COR-L47 (cell line): ENCODE results near the gene CDK11B.
"Not testable (repeated sequence)": the region's sequence is repeated elsewhere in the genome, so short reads cannot be mapped to it uniquely, and the experiment has no call there.

Experiments
- DNase-seq: peaks from one replicate; lab custom pipeline; 2025; lab: John Stamatoyannopoulos, UW

Gene CDK11B

DNA sequence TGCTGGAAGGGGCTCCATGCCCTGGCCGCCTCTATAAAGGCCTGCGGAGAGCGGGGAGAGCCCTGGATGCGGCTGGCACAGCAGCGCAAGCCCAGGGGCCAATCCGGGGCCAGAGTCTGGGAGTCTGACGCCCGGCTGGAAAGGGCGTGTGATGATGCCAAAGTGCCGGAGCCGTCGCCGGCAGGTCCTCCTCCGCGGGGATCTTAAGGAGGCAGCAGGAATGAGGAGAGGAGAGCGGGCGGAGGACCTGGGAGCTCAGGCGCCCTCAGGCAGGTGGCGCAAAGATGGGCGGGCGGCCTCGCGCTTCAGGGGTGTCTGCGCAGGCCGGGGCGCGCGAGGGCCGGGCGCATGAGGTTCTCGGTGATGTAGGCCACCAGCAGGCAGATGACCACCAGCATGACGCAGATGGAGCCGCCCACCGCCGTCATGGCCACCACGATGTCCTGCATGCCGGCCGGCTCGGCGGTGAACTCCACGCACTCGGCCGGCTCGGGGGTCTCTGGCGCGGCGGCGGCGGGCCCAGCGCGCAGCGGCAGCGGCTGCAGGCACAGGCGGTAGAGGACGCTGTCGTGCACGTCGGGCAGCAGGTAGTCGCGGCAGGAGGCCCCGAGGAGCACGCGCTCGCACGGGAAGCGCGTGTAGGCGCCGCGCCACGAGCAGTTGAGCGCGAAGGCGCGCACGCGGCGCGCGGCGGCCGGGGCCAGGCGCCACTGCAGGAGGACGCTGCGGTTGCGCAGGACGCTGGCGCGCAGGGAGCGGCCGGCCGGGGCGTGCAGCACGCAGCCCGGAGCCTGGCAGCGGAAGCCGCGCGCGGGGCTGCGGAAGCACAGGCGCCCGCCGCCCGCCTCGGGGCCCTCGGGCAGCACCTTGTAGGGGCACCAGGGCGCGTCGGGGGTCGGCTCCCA lies 59.5 kb downstream of the CDK11B start:
- peak; percentile 49 for DNase-seq

DNA sequence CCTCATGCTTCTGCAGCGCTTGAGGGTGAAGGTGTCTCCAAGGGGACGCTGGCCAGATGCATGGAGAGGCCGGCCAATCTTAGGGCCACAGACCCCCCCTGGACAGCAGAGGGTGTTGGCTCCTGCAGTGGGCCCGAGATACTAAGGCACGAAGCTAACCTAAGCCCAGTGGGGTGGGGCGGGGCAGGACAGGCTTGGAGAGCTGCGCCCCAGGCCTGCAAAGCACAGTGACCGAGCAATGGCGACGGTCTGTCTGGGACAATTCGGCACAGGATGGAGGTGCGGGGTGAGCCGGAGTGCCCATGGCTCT lies 60.1 kb downstream of the CDK11B start:
- DNase-seq = no peak

DNA sequence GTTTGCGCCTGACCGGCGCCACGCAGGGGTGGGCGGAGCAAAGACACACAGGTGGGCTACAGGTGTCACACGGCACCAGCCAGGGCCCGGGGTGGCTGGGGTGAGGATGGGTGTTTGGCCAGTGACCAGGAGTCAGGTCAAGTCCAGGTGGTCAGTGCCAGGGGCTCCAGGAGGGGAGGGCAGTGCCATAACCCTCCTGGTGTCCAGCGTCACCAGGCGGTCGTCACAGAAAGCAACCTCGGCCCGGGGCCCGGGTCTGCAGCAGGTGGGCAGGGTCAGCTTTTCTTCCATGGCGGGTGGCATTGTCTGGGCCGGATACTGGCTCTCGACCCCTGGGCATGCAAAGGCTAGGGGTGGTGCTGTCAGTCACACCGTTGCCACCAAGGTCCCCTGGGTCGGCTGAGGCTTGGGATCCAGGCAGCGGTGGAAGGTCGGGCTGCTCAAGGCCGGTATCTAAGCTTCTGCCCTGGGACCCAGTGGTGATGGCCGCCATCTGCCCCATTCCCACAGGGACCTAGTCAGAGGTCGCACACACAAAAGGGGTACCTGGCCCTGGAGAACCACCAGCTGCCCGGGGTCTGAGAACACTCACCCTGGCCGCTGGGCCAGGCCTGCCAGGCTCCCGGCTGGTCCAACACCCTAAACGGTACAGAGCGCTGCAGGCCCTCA lies 60.6 kb downstream of the CDK11B start:
- no peak for DNase-seq

DNA sequence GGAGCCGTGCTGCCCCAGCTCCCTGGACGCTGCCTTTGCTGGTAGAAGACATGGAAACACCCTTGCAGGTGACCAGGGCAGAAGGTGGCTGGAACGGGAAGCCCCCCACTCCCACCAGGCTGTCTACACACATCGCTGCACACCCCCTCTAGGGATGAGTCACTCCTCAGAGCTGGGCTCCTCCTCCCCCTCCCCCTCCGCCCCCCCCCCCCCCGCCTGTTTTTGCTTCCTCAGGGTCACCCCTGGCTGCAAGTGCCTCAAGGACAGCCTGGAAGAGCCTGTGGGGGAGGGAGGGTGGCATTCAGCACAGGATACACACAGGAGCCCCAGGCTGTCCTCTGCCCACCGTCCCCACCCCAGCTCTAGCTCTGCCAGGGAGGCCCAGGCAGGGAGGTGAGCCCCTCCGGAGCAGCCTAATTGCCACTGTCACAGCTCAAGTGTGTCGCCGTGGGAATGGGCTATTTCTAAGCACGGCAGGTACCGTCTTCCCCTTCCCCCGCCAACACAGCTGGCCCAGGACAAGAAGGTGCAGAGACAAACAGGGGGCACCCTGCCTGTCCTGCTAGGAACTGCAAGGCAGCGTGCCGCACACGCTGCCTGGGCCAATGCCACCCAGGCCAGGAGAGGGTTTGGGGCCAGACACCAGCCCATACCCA lies 61.4 kb downstream of the CDK11B start:
- no peak for DNase-seq

DNA sequence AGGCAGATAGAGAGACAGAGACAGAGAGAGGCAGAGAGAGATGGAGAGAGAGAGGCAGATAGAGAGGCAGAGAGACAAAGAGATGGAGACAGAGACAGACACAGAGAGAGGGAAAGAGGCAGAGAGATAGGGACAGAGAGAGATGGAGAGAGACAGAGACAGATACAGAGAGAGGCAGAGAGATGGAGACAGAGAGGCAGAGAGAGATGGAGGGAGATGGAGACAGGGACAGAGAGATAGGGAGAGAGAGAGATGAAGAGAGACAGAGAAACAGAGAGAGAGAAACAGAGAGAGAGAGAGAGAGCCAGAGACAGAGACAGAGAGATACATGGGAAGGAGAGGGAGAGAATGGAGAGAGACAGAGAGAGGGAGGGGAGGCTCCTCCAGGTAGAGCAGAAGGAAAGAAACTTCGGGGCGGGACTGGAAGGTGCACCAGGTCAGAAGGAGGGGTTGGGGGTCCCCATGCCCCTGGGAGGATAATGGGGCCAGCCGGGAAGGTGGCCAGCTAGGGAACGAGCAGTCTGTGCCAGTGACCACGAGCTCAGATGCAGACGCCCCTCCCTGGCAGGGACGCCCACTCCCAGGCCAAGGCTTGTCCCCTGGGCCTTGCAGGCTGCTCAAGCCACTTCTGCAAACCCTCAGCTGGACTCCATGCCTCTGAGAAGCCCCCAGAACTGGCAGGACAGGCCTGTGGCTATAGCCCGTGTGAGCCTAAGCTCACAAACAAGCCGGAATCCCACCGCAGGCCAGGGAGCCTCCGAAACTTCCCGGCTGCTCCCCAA lies 62.1 kb downstream of the CDK11B start:
- DNase-seq = no peak

DNA sequence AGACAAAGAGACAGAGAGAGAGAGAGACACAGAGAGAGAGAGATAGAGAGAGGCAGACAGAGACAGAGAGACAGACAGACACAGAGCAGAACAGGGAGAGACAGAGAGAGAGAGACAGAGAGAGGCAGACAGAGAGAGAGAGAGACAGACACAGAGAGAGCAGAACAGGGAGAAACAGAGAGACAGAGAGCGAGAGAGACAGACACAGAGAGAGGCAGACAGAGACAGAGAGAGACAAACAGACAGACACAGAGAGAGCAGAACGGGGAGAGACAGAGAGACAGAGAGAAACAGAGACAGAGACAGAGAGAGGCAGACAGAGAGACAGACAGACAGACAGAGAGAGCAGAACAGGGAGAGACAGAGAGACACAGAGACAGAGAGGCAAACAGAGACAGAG lies 63.5 kb downstream of the CDK11B start:
- DNase-seq = not testable (repeated sequence)

DNA sequence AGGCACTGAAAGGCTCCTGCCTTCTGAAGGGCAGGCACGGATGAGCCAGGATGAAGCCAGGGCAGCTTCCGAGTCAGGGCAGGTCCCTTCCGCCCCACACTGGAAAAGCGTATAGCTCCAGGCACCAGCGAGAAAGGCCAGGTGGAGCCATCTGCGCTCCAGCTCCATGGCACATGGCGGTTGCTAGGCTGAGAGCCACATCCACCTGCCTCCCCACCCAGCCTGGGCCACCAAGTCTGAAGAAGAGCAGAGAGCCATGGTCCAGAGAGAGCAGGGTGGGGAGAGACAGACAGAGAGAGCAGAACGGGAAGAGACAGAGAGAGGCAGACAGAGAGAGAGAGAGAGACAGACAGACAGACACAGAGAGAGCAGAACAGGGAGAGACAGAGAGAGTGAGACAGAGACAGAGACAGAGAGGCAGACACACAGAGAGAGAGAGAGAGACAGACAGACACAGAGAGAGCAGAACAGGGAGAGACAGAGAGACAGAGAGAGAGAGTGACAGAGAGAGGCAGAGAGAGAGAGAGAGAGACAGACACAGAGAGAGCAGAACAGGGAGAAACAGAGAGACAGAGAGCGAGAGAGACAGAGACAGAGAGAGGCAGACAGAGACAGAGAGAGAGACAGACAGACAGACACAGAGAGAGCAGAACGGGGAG lies 64.1 kb downstream of the CDK11B start:
- DNase-seq = no peak

DNA sequence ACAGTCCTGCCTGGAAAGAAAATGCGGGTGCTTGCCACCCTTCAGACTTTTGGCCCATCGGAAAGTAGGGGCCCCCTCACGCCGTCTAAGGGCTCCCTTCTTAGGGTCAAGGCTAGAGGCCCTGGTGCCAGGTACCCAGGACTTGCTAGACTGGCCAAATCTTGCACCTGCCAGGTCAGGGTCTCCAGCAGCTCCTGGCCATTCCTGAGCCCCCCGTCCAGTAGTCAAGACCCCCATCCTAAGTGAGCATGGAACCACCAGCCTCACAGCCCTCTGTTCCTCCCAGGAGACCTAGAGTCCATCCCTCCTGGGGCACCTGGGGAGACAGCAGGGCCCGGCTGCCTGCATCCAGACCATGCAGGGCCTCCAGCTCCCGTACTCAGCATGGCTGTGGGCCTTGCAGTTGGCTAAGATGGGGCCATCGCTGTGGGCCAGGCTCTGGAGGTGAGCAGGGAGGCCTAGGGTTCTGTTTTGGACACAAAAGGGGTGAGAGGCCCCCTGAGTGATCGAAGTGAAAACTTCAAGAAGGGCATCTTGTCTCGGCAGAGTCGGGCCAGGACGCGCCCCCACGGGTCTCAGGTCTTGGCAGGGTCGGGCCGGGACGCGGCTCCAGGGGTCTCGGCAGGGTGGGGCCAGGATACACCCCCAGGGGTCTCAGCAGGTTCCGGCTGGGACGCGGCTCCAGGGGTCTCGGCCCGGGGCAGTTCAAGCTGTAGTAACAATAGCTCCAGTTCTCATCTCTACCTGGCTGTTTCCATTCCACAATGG lies 64.8 kb downstream of the CDK11B start:
- no peak for DNase-seq

DNA sequence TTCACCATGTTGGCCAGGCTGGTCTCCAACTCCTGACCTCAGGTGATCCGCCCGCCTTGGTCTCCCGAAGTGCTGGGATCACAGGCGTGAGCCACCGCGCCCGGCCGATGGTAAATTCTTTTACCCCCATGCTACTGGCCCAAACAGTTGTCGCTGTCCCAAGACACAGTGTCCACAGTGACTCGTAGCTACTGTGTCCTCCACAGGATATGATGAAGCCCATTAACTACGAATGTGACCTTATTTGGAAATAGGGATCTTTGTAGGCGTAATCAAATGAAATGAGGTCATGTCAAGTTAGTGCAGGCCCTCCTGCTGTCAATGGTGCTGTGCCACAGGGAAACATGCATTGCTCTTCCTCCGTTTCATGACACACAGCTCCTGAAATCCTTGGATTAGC lies 67.4 kb downstream of the CDK11B start:
- no peak for DNase-seq
